GM06990 (cell line): ENCODE measurements around the gene COPA.
"Not testable (repeated sequence)": the region's sequence is repeated elsewhere in the genome, so short reads cannot be mapped to it uniquely, and the experiment has no call there.

Experiments used
- DNase-seq: peaks from one replicate; pipeline ENCODE4 v3.0.0-alpha.2; 2011; ENCODE audit not compliant: insufficient read length; ENCODE audit errors: extremely low read depth
- H3K27me3 ChIP-seq: replicated peaks from 2 replicates; pipeline ENCODE4 v1.6.0; 2011; ENCODE audit warnings: low read length; ENCODE audit not compliant: control insufficient read depth, insufficient read depth
- H3K36me3 ChIP-seq: 2 replicates; pipeline ENCODE4 v1.5.1; 2011; ENCODE audit warnings: low read length; ENCODE audit not compliant: control insufficient read depth, insufficient read depth
- H3K4me3 ChIP-seq: replicated peaks from 2 replicates; pipeline ENCODE4 v1.5.1; 2011; ENCODE audit warnings: low read depth, mild to moderate bottlenecking, control low read depth, low read length
- TF ChIP-seq, protein P1 (sequence below): IDR thresholded peaks from 2 replicates; pipeline ENCODE4 v1.5.1; 2011; ENCODE audit warnings: low read length, control low read depth, mild to moderate bottlenecking, inconsistent platforms; ENCODE audit not compliant: insufficient read depth, poor library complexity, severe bottlenecking

The COPA gene

GRCh38 chr1:160342953-160343869, at the start of gene COPA, which contains the start of gene NCSTN:
Gene COPA, minus strand, starts transcription at chr1:160343250. Its CDS starts 80 bp downstream, at chr1:160343170.
Gene NCSTN, plus strand, starts transcription at chr1:160343383. Its CDS starts 14 bp downstream, at chr1:160343397.
- TF ChIP-seq, protein P1, sequence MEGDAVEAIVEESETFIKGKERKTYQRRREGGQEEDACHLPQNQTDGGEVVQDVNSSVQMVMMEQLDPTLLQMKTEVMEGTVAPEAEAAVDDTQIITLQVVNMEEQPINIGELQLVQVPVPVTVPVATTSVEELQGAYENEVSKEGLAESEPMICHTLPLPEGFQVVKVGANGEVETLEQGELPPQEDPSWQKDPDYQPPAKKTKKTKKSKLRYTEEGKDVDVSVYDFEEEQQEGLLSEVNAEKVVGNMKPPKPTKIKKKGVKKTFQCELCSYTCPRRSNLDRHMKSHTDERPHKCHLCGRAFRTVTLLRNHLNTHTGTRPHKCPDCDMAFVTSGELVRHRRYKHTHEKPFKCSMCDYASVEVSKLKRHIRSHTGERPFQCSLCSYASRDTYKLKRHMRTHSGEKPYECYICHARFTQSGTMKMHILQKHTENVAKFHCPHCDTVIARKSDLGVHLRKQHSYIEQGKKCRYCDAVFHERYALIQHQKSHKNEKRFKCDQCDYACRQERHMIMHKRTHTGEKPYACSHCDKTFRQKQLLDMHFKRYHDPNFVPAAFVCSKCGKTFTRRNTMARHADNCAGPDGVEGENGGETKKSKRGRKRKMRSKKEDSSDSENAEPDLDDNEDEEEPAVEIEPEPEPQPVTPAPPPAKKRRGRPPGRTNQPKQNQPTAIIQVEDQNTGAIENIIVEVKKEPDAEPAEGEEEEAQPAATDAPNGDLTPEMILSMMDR: no peak
- peak; percentile 91 for DNase-seq
- peaks cover 5% of the 10 kb centered on the region for H3K36me3 ChIP-seq

DNA sequence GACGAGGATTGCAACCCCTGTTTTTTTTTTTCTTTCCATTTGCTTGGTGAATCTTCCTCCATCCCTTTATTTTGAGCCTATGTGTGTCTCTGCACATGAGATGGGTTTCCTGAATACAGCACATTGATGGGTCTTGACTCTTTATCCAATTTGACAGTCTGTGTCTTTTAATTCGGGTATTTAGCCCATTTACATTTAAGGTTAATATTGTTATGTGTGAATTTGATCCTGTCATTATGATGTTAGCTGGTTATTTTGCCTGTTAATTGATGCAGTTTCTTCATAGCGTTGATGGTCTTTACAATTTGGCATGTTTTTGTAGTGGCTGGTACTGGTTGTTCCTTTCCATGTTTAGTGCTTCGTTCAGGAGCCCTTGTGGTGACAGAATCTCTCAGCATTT, 45.4 kb upstream of the COPA start:
- not testable (repeated sequence) for DNase-seq, H3K27me3 ChIP-seq, H3K36me3 ChIP-seq, H3K4me3 ChIP-seq

More at GRCh38 chr1:160342953-160343869, at the start of gene COPA, which contains the start of gene NCSTN:
- Histone ChIP-seq H3K27me3 (no peaks in the 10 kb centered on the region), H3K4me3 (peak within 1 kb of the TSS; percentile 96)

DNA sequence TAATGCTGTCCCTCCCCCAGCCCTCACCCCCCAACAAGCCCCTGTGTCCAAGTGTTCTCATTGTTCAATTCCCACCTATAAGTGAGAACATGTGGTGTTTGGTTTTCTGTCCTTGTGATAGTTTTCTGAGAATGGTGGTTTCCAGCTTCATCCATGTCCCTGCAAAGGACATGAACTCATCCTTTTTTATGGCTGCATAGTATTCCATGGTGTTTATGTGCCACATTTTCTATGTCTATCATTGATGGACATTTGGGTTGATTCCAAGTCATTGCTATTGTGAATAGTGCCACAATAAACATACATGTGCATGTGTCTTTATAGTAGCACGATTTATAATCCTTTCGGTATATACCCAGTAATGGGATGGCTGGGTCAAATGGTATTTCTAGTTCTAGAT, 41.8 kb upstream of the COPA start:
- DNase-seq, H3K4me3 ChIP-seq, H3K36me3 ChIP-seq, H3K27me3 ChIP-seq: not testable (repeated sequence)

- Histone ChIP-seq H3K4me3 (no peak overlapping the region), H3K27me3 (no peaks in the 10 kb centered on the region), H3K36me3 (no peaks in the 10 kb centered on the region)
- DNase-seq: no peak
- TF ChIP-seq, protein P1: no peak
These were observed 34.6 kb upstream of the COPA start for GRCh38 chr1:160377585-160378206.

DNA sequence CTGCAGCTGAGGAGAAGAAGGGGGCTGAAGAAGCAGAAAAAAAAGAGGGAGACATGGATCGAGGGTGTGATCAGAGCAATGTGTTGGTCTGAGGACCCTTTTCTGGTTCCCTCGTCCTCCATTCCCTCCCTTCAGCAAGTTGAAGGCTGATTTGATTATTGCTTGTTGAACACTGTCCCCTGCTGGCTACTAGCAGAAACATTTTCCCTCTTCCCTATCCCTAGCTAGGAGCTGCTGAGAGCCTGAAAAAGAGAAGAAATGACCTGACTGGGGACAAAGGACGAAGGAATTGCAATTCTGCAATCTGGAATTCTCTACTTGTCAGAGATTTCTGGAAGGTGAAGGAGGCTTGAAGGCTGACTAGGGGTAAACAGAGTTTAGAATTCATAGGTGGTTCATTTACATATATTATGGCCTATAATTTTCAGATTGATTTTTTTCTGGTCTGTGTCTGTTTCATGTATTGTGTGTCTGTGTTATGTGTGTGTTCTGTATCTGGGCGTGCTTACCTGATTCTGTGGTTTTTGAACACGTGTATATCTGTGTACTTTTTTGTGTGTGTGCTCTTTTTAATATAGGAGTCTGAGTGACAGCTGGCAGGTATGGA, 33.6 kb upstream of the COPA start:
- Histone ChIP-seq H3K27me3 (no peaks in the 10 kb centered on the region), H3K36me3 (no peaks in the 10 kb centered on the region), H3K4me3 (no peak overlapping the region)
- peak; percentile 20 for DNase-seq
- TF ChIP-seq, protein P1: peak; percentile 97

- Histone ChIP-seq H3K4me3 (no peak overlapping the region), H3K27me3 (no peaks in the 10 kb centered on the region), H3K36me3 (no peaks in the 10 kb centered on the region)
- DNase-seq: peak; percentile 57
- TF ChIP-seq, protein P1: no peak
These were observed 32.9 kb upstream of the COPA start for GRCh38 chr1:160375788-160376524.
